MCF 10A (cell line): ENCODE measurements around the gene CFD. TPM values are rescaled to one million over a fixed set of nuclear protein-coding genes. Genes with fewer than 3 reads are reported as not detected.
"Not testable (repeated sequence)": the region's sequence is repeated elsewhere in the genome, so short reads cannot be mapped to it uniquely, and the experiment has no call there.

Experiments
- BruUV-seq: library from RNA; stranded (reverse); fragments of 400-500 nt; replicated peaks from 2 replicates; lab custom pipeline; 2021; lab: Mats Ljungman, UMichigan
- CTCF ChIA-PET: fragments of 300-600 bp; sonication (Branson Sonifier 250); formaldehyde crosslinking; extraction: SDS; loops from one replicate; lab custom pipeline; 2021; ENCODE audit warnings: antibody characterized with exemption, inconsistent platforms; lab: Yijun Ruan, JAX
- POLR2A ChIA-PET: fragments of 300-600, 350-650 bp; sonication (Branson Sonifier 250); formaldehyde crosslinking; extraction: SDS; loops from one replicate; lab custom pipeline; 2020; ENCODE audit warnings: antibody characterized with exemption, inconsistent platforms; lab: Yijun Ruan, JAX
- DNase-seq: peaks from one replicate; pipeline ENCODE4 v3.0.0-alpha.2; 2018; ENCODE audit not compliant: unreplicated experiment
- H3K27ac Mint-ChIP-seq: one replicate; pipeline ENCODE4 v1.8.0; 2022; ENCODE audit warnings: mild to moderate bottlenecking, low read depth, mixed read lengths; ENCODE audit not compliant: unreplicated experiment
- H3K27me3 Mint-ChIP-seq: one replicate; pipeline ENCODE4 v1.8.0; 2022; ENCODE audit warnings: mixed read lengths; ENCODE audit not compliant: insufficient read depth, unreplicated experiment
- H3K36me3 Mint-ChIP-seq: one replicate; pipeline ENCODE4 v1.8.0; 2022; ENCODE audit warnings: mild to moderate bottlenecking, moderate library complexity, mixed read lengths; ENCODE audit not compliant: insufficient read depth, unreplicated experiment
- H3K4me1 Mint-ChIP-seq: one replicate; pipeline ENCODE4 v1.8.0; 2022; ENCODE audit warnings: mixed read lengths; ENCODE audit not compliant: insufficient read depth, unreplicated experiment
- H3K4me3 Mint-ChIP-seq: one replicate; pipeline ENCODE4 v1.8.0; 2022; ENCODE audit warnings: mild to moderate bottlenecking, moderate library complexity, mixed read lengths; ENCODE audit not compliant: unreplicated experiment
- H3K9me3 Mint-ChIP-seq: one replicate; pipeline ENCODE4 v1.8.0; 2022; ENCODE audit warnings: mixed read lengths; ENCODE audit not compliant: unreplicated experiment
- CTCF ChIP-seq: fragments of 200-600 bp; IDR thresholded peaks from one replicate; pipeline ENCODE4 v1.8.0; 2022; ENCODE audit warnings: antibody characterized with exemption, mild to moderate bottlenecking; ENCODE audit not compliant: unreplicated experiment
- intact Hi-C: fragments of 100-400 bp; cut with micrococcal nuclease; formaldehyde crosslinking; loops from 2 replicates; pipeline ENCODE4 v1.14.1; 2022
- total RNA-seq: library from RNA; stranded (reverse); gene quantifications from 2 replicates; pipeline ENCODE4 v1.2.3, GENCODE V29; 2022

The CFD gene
- total RNA-seq, 1 experiment from 2014 or later = 1.1 TPM

GRCh38 chr19:845707-846521, 13.6 kb upstream of the CFD start:
- peaks cover 21% of the 10 kb centered on the region for H3K27me3 Mint-ChIP-seq
- no peak overlapping the region for H3K4me3 Mint-ChIP-seq
- ChIA-PET CTCF (interaction anchor here (0.6 kb wide), 1 partner anchor 76 kb away, joined by 4 read pairs; no protein-coding TSS in a partner anchor), POLR2A (interaction anchor here (0.9 to 1.3 kb wide), 2 partner anchors 138 to 175 kb away, joined by 3 to 4 read pairs; partner anchors contain the start of genes RNU6-2 and WDR18)
- peaks cover 19% of the 10 kb centered on the region for H3K4me1 Mint-ChIP-seq
- peaks cover 7% of the 10 kb centered on the region for H3K9me3 Mint-ChIP-seq
- no peak for DNase-seq
- no peaks in the 10 kb centered on the region for H3K36me3 Mint-ChIP-seq
- H3K27ac Mint-ChIP-seq = no peak overlapping the region
- no TSS peak for BruUV-seq
- intact Hi-C loops = no loop called here
- no peak for TF ChIP-seq CTCF

GRCh38 chr19:848386-848921, 11.0 kb upstream of the CFD start:
- no peak overlapping the region for H3K4me3 Mint-ChIP-seq
- intact Hi-C loops = no loop called here
- peaks cover 12% of the 10 kb centered on the region for H3K27me3 Mint-ChIP-seq

DNA sequence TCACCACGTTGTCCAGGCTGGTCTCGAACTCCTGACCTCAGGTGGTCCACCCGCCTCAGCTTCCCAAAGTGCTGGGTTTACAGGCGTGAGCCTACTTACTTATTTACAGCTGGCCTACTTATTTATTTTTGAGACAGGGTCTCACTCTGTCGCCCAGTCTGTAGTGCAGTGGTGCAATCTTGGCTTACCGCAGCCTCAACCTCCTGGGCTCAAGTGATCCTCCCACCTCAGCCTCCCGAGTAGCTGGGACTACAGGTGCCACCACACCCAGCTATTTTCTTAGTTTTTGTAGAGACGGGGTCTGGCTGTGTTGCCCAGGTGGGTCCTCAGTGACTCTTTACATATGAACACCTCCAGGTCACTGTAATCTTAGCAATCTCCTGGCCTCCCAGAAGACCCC, 10.3 kb upstream of the CFD start:
- H3K27ac Mint-ChIP-seq, intact Hi-C loops, DNase-seq, BruUV-seq, H3K4me3 Mint-ChIP-seq, H3K9me3 Mint-ChIP-seq, H3K36me3 Mint-ChIP-seq: not testable (repeated sequence)
- ChIA-PET POLR2A (interaction anchor here (1.4 kb wide), 1 partner anchor 168 kb away, joined by 3 read pairs; no protein-coding TSS in a partner anchor), CTCF (interaction anchor here (0.6 to 1.1 kb wide), 3 partner anchors 9 to 104 kb away, joined by 3 to 5 read pairs (median 3); no protein-coding TSS in a partner anchor)
- H3K27me3 Mint-ChIP-seq = peaks cover 12% of the 10 kb centered on the region
- peaks cover 14% of the 10 kb centered on the region for H3K4me1 Mint-ChIP-seq

More at GRCh38 chr19:848386-848921, 11.0 kb upstream of the CFD start:
- BruUV-seq = no TSS peak
- Mint-ChIP-seq H3K4me1 (peaks cover 14% of the 10 kb centered on the region), H3K27ac (no peak overlapping the region), H3K9me3 (no peaks in the 10 kb centered on the region), H3K36me3 (no peaks in the 10 kb centered on the region)
- TF ChIP-seq CTCF = no peak
- ChIA-PET CTCF (interaction anchor here (0.8 kb wide), 1 partner anchor 9 kb away, joined by 5 read pairs; no protein-coding TSS in a partner anchor), POLR2A (no interaction called here)
- DNase-seq = no peak

DNA sequence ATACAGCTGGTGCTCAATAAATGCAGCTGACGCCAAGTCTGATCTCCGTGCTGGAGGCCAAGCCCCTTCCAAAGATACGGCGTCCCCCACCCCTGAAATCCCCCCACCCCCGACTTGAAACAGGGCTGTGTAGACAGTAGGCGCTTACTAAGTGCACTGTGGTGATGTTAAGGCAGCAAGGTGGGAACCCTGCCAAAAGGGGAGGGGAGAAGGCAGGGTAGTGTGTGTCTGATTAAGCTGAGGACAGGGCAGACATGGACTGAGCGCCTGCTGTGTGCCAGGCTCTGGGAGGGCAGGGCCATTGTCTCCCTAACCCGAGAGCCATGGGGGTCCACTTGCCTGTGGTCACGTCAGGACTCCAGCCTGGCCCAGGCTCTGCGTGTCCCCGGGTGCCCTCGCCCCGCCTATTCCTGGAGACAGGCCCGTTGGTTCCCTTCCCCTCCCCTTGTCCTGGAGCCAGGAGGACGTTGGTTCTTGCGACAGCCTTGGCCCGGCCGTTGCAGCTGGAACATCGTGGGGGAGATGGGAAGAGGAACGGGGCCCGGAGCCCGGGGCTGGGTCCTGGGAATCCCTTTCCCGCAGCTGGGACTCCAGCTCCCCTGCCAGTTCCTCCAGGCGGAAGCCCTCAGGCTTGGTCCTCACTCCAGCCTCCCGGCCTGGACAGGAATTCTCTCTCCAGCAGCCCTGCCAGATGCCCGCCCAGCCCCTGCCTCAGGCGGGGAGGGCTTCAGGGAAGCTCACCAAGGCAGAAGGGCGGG, 9.1 kb upstream of the CFD start:
- ChIA-PET POLR2A (interaction anchor here (0.6 to 1.5 kb wide), 8 partner anchors 13 to 169 kb away, joined by 3 to 6 read pairs (median 3); partner anchors contain the start of genes PTBP1, RNU6-9 and WDR18), CTCF (interaction anchor here (0.5 to 1.1 kb wide), 5 partner anchors 43 to 81 kb away, joined by 3 to 5 read pairs (median 3); no protein-coding TSS in a partner anchor)
- H3K36me3 Mint-ChIP-seq = no peaks in the 10 kb centered on the region
- H3K27me3 Mint-ChIP-seq = peaks cover 12% of the 10 kb centered on the region
- peak; percentile 94 for DNase-seq
- no peak for TF ChIP-seq CTCF
- no peaks in the 10 kb centered on the region for H3K9me3 Mint-ChIP-seq
- intact Hi-C loops = loop anchor here (10.0 kb wide), 1 partner anchor 134 kb away; the partner anchor contains the start of gene WDR18
- H3K27ac Mint-ChIP-seq = no peak overlapping the region
- peak overlapping the region; percentile 46 for H3K4me3 Mint-ChIP-seq
- no TSS peak for BruUV-seq
- peaks cover 14% of the 10 kb centered on the region for H3K4me1 Mint-ChIP-seq
